IMR-90 (cell line): ENCODE measurements around the gene CEP83. TPM values are rescaled to one million over a fixed set of nuclear protein-coding genes. Genes with fewer than 3 reads are reported as not detected.

Experiments
- ATAC-seq: fragments of 200-7000 bp; cut with Tn5 transposase; 2 replicates; pipeline ENCODE4 v1.9.1; 2020; ENCODE audit warnings: low read depth, mild to moderate bottlenecking, moderate library complexity
- BruUV-seq: library from RNA; stranded (reverse); fragments of 400-500 nt; replicated peaks from 2 replicates; lab custom pipeline; 2021; lab: Mats Ljungman, UMichigan
- CTCF ChIA-PET: fragments of 300-600 bp; formaldehyde crosslinking; extraction: SDS; loops from one replicate; lab custom pipeline; 2021; ENCODE audit warnings: antibody characterized with exemption; lab: Yijun Ruan, JAX
- POLR2A ChIA-PET: fragments of 300-600 bp; sonication (Branson Sonifier 250); formaldehyde crosslinking; loops from one replicate; lab custom pipeline; 2022; ENCODE audit warnings: antibody characterized with exemption; ENCODE audit not compliant: unreplicated experiment; lab: Charles Lee
- DNase-seq: peaks from one replicate; pipeline ENCODE4 v3.0.0; 2013
- H2AFZ ChIP-seq: replicated peaks from 2 replicates; pipeline ENCODE3; 2013; ENCODE audit warnings: low read length, mild to moderate bottlenecking; ENCODE audit not compliant: poor library complexity
- H2AK5ac ChIP-seq: 2 replicates; pipeline ENCODE4 v1.6.1; 2013; ENCODE audit warnings: low read depth, low read length, inconsistent platforms
- H2AK9ac ChIP-seq: replicated peaks from 2 replicates; pipeline ENCODE3; 2013; ENCODE audit warnings: mild to moderate bottlenecking, low read depth, low read length, moderate library complexity; ENCODE audit not compliant: poor library complexity
- H2BK120ac ChIP-seq: 2 replicates; pipeline ENCODE4 v1.6.1; 2013; ENCODE audit warnings: low read depth, low read length, inconsistent platforms
- H2BK15ac ChIP-seq: 3 replicates; pipeline ENCODE4 v1.6.1; 2013; ENCODE audit warnings: low read depth, low read length, inconsistent platforms
- H2BK20ac ChIP-seq: 2 replicates; pipeline ENCODE4 v1.6.1; 2013; ENCODE audit warnings: low read depth, mild to moderate bottlenecking, inconsistent platforms, low read length, moderate library complexity
- H2BK5ac ChIP-seq: 2 replicates; pipeline ENCODE4 v1.6.1; 2013; ENCODE audit warnings: mild to moderate bottlenecking, low read depth, low read length, inconsistent platforms; ENCODE audit not compliant: poor library complexity, severe bottlenecking
- H3K14ac ChIP-seq: replicated peaks from 2 replicates; pipeline ENCODE4 v1.6.1; 2013; ENCODE audit warnings: low read depth, low read length, inconsistent platforms
- H3K18ac ChIP-seq: 2 replicates; pipeline ENCODE4 v1.6.1; 2013; ENCODE audit warnings: low read depth, low read length, control low read depth
- H3K23ac ChIP-seq: 2 replicates; pipeline ENCODE4 v1.6.1; 2013; ENCODE audit warnings: low read depth, low read length, inconsistent platforms
- H3K27ac ChIP-seq: 2 replicates; pipeline ENCODE4 v1.5.1; 2013; ENCODE audit warnings: mild to moderate bottlenecking, control low read depth, low read length; ENCODE audit not compliant: insufficient read depth
- H3K27me3 ChIP-seq: 2 replicates; pipeline ENCODE4 v1.6.1; 2013; ENCODE audit warnings: low read length; ENCODE audit not compliant: control insufficient read depth, insufficient read depth
- H3K36me3 ChIP-seq: 2 replicates; pipeline ENCODE4 v1.6.1; 2013; ENCODE audit warnings: low read length, mixed read lengths; ENCODE audit not compliant: control insufficient read depth, insufficient read depth
- H3K4ac ChIP-seq: 2 replicates; pipeline ENCODE4 v1.6.1; 2013; ENCODE audit warnings: low read depth, low read length, inconsistent platforms
- H3K4me1 ChIP-seq: 2 replicates; pipeline ENCODE4 v1.6.1; 2013; ENCODE audit warnings: low read length, mixed read lengths; ENCODE audit not compliant: control insufficient read depth, insufficient read depth
- H3K4me2 ChIP-seq: 2 replicates; pipeline ENCODE4 v1.6.1; 2013; ENCODE audit warnings: low read depth, mild to moderate bottlenecking, control low read depth, low read length, moderate library complexity
- H3K4me3 ChIP-seq: 2 replicates; pipeline ENCODE4 v1.5.1; 2013; ENCODE audit warnings: low read depth, mild to moderate bottlenecking, control low read depth, low read length, moderate library complexity; ENCODE audit not compliant: insufficient read depth
- H3K56ac ChIP-seq: 2 replicates; pipeline ENCODE4 v1.6.1; 2013; ENCODE audit warnings: low read length, inconsistent platforms; ENCODE audit not compliant: insufficient read depth; ENCODE audit errors: extremely low read depth
- H3K79me1 ChIP-seq, 2 experiments: 2 replicates each; pipeline ENCODE4 v1.6.1; 2013; ENCODE audit warnings: low read length in 2 of 2, inconsistent platforms in 1 of 2, low read depth in 1 of 2
- H3K9ac ChIP-seq: 2 replicates; pipeline ENCODE4 v1.6.1; 2013; ENCODE audit warnings: low read depth, low read length, control low read depth
- H3K9me1 ChIP-seq: 2 replicates; pipeline ENCODE4 v1.6.1; 2013; ENCODE audit warnings: low read length, inconsistent platforms; ENCODE audit not compliant: insufficient read depth
- H3K9me3 ChIP-seq: 2 replicates; pipeline ENCODE4 v1.6.1; 2013; ENCODE audit warnings: low read length; ENCODE audit not compliant: control insufficient read depth, insufficient read depth
- H4K20me1 ChIP-seq: 2 replicates; pipeline ENCODE4 v1.6.1; 2013; ENCODE audit warnings: low read length, inconsistent platforms; ENCODE audit not compliant: insufficient read depth
- H4K5ac ChIP-seq: 2 replicates; pipeline ENCODE4 v1.6.1; 2013; ENCODE audit warnings: mild to moderate bottlenecking, low read depth, low read length, control low read depth
- H4K8ac ChIP-seq, 2 experiments: 2 replicates each; pipeline ENCODE4 v1.6.1; 2013; ENCODE audit warnings: low read depth in 2 of 2, low read length in 2 of 2, control low read depth in 1 of 2, inconsistent platforms in 1 of 2
- H4K91ac ChIP-seq: 2 replicates; pipeline ENCODE4 v1.6.1; 2013; ENCODE audit warnings: low read depth, low read length, inconsistent platforms; ENCODE audit not compliant: insufficient read depth
- BHLHE40 ChIP-seq: fragments of 150-350 bp; IDR thresholded peaks from 2 replicates; pipeline ENCODE4 v1.6.1; 2016; ENCODE audit warnings: mild to moderate bottlenecking, low read depth, low read length
- CEBPB ChIP-seq: IDR thresholded peaks from 2 replicates; pipeline ENCODE4 v1.6.1; 2012; ENCODE audit warnings: low read depth, low read length, improper control_type of control experiment
- CHD1 ChIP-seq: IDR thresholded peaks from 2 replicates; pipeline ENCODE4 v1.6.1; 2012; ENCODE audit warnings: low read depth, low read length, improper control_type of control experiment
- CTCF ChIP-seq: conservative IDR thresholded peaks from 2 replicates; pipeline ENCODE4 v1.5.1; 2012; ENCODE audit warnings: mild to moderate bottlenecking, low read depth, low read length, improper control_type of control experiment
- ELK1 ChIP-seq: fragments of 150-350 bp; IDR thresholded peaks from 2 replicates; pipeline ENCODE4 v1.6.1; 2016; ENCODE audit warnings: low read depth, mild to moderate bottlenecking, low read length, moderate library complexity, borderline replicate concordance
- FOS ChIP-seq: fragments of 150-350 bp; IDR thresholded peaks from 2 replicates; pipeline ENCODE4 v1.6.1; 2016; ENCODE audit warnings: low read depth, low read length
- MAFK ChIP-seq: IDR thresholded peaks from 2 replicates; pipeline ENCODE4 v1.6.1; 2012; ENCODE audit warnings: low read depth, low read length, improper control_type of control experiment
- MAZ ChIP-seq: IDR thresholded peaks from 2 replicates; pipeline ENCODE4 v1.6.1; 2012; ENCODE audit warnings: low read depth, mild to moderate bottlenecking, low read length, improper control_type of control experiment, moderate library complexity, borderline replicate concordance
- NFE2L2 ChIP-seq: fragments of 150-350 bp; IDR thresholded peaks from 2 replicates; pipeline ENCODE4 v1.6.1; 2016; ENCODE audit warnings: low read depth, mild to moderate bottlenecking, low read length
- POLR2A ChIP-seq: IDR thresholded peaks from 2 replicates; pipeline ENCODE4 v1.6.1; 2012; ENCODE audit warnings: mild to moderate bottlenecking, low read depth, low read length
- RAD21 ChIP-seq: IDR thresholded peaks from 2 replicates; pipeline ENCODE4 v1.6.1; 2012; ENCODE audit warnings: low read length, improper control_type of control experiment
- RCOR1 ChIP-seq: IDR thresholded peaks from 2 replicates; pipeline ENCODE4 v1.6.1; 2012; ENCODE audit warnings: mild to moderate bottlenecking, low read length, improper control_type of control experiment; ENCODE audit not compliant: insufficient replicate concordance
- RFX5 ChIP-seq: IDR thresholded peaks from 2 replicates; pipeline ENCODE4 v1.8.0; 2012; ENCODE audit warnings: low read depth, mild to moderate bottlenecking, low read length, moderate library complexity
- SMC3 ChIP-seq: fragments of 150-350 bp; IDR thresholded peaks from 2 replicates; pipeline ENCODE4 v1.6.1; 2016; ENCODE audit warnings: low read depth, mild to moderate bottlenecking, antibody characterized with exemption, low read length, moderate library complexity
- USF2 ChIP-seq: fragments of 150-350 bp; IDR thresholded peaks from 2 replicates; pipeline ENCODE4 v1.6.1; 2017; ENCODE audit warnings: mild to moderate bottlenecking, antibody characterized with exemption, low read length, low read depth
- WGBS, 2 experiments: methylation state at CpG; one replicate each; pipeline versions ENCODE4 v1.1.5 to v1.1.7; 2013; ENCODE audit warnings: missing lambda C conversion rate in 2 of 2; ENCODE audit not compliant: insufficient read length in 1 of 2; ENCODE audit errors: extremely low coverage in 2 of 2; 5-methylcytosine and 5-hydroxymethylcytosine counted together
- dilution Hi-C: fragments of 300-500 bp; cut with HindIII; formaldehyde crosslinking; loops from one replicate; pipeline ENCODE4 v1.14.3; 2018; ENCODE audit warnings: low sequenced_read_pairs; ENCODE audit not compliant: unreplicated experiment
- in situ Hi-C: fragments of 300-500 bp; cut with MboI; formaldehyde crosslinking; loops from 3 replicates; pipeline ENCODE4 v1.14.3; 2019; ENCODE audit warnings: low sequenced_read_pairs, inconsistent platforms, mixed read lengths
- intact Hi-C: fragments of 100-400 bp; cut with micrococcal nuclease; formaldehyde crosslinking; loops from 2 replicates; pipeline ENCODE4 v1.10.0; 2022
- polyA plus RNA-seq, 3 experiments: library from polyadenylated mRNA; depleted of rRNA; stranded (reverse); fragments of >200 nt; gene quantifications; 2 replicates each; pipeline ENCODE4 v1.2.3, GENCODE V29; 2012; ENCODE audit warnings: low replicate concordance in 1 of 3
- total RNA-seq: library from RNA; depleted of rRNA; stranded (reverse); fragments of >200 nt; gene quantifications from 2 replicates; pipeline ENCODE4 v1.2.3, GENCODE V29; 2012

The CEP83 gene
- total and polyA plus RNA-seq, 2 of the 4 experiments (the other 2 are of a cell fraction) = 3.9 to 8.9 TPM

- H2BK15ac ChIP-seq = no peak overlapping the region
- H4K91ac ChIP-seq = no peak overlapping the region
- in situ Hi-C loops = no loop called here
- POLR2A ChIA-PET = no interaction called here
- CTCF ChIA-PET = interaction anchor here (0.8 kb wide), 1 partner anchor 27 kb away, joined by 3 read pairs; no protein-coding TSS in a partner anchor
- no peak overlapping the region for H2AFZ ChIP-seq
- no peaks in the 10 kb centered on the region for H3K79me1 ChIP-seq
- no peak overlapping the region for H3K9ac ChIP-seq
- H3K4me1 ChIP-seq = peaks cover 6% of the 10 kb centered on the region; the same call in 1 of the 2 replicates
- H2BK120ac ChIP-seq = no peak overlapping the region
- H2AK9ac ChIP-seq = no peak overlapping the region
- H3K14ac ChIP-seq = no peak overlapping the region
- H3K18ac ChIP-seq = no peak overlapping the region
- H3K4me2 ChIP-seq = no peak overlapping the region
- no peak overlapping the region for H3K23ac ChIP-seq
- H2BK20ac ChIP-seq = no peak overlapping the region
- DNase-seq (no peak), ATAC-seq (no peak)
- H3K36me3 ChIP-seq = no peaks in the 10 kb centered on the region
- H3K4ac ChIP-seq = no peak overlapping the region
- peaks cover 3% of the 10 kb centered on the region; the same call in 1 of the 2 replicates for H3K9me1 ChIP-seq
- H4K8ac ChIP-seq = no peak overlapping the region
- no peaks in the 10 kb centered on the region for H3K27me3 ChIP-seq
- no peak overlapping the region for H3K4me3 ChIP-seq
- H3K27ac ChIP-seq = no peak overlapping the region
- dilution Hi-C loops = no loop called here
- H2BK5ac ChIP-seq = no peak overlapping the region
- no peaks in the 10 kb centered on the region for H4K20me1 ChIP-seq
- 100% methylated on average over 3 of the region's 4 CpGs; no CpG with 5 or more reads in 1 of the 2 experiments for WGBS, 2 experiments
- intact Hi-C loops = loop anchor here (5.0 kb wide), 2 partner anchors 97 to 158 kb away; no protein-coding TSS in a partner anchor
- BruUV-seq = no TSS peak
- no peak overlapping the region for H4K5ac ChIP-seq
- no peaks in the 10 kb centered on the region for H3K9me3 ChIP-seq
- H2AK5ac ChIP-seq = no peak overlapping the region
- no peak overlapping the region for H3K56ac ChIP-seq
- TF ChIP-seq RAD21 = no peak
- TF ChIP-seq RCOR1 = no peak
- TF ChIP-seq ELK1 = no peak
- TF ChIP-seq USF2 = no peak
- TF ChIP-seq MAZ = no peak
- TF ChIP-seq NFE2L2 = no peak
- no peak for TF ChIP-seq MAFK
- no peak for TF ChIP-seq SMC3
- no peak for TF ChIP-seq RFX5
- no peak for TF ChIP-seq FOS
- no peak for TF ChIP-seq CEBPB
- TF ChIP-seq CTCF = no peak
- TF ChIP-seq POLR2A = no peak
- TF ChIP-seq BHLHE40 = no peak
- no peak for TF ChIP-seq CHD1
Measured at GRCh38 chr12:94269316-94269999, 190.2 kb downstream of the CEP83 start.
